ENCODE measurements around the gene DXO.
"Not testable (repeated sequence)": the region's sequence is repeated elsewhere in the genome, so short reads cannot be mapped to it uniquely, and the experiment has no call there.

DNA sequence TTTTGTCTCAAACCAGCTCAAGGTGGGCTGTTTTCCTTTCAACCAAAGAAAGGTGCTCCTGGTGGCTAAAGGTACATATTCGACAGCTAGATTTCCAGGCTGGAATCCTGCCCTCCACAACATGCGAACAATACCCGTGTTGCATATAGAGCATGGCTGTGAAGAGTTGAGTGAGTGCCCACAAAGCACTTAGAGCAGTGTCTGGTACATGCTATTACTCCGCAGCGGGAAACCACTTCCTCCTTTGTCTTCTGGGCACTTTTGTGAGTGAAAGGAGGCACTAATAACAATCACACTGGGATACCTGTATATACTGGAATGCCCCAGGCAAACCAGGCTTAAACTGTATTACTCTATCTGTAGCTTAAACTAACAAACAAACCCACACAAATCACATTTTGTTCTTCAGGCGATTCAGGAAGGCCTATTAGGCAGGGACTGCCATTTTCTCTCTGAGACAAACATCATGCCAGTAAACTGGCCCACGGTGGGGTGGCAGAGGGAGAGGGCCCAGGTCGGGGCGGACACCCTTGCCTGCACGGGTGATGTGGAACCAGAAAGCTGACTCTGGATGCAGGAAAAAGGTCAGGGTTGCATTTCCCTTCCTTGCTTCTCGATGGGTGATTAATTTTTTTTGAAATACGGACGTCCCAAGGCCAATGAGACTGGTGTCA, 33.1 kb upstream of the DXO start:
- TF ChIP-seq POLR2A (IDR thresholded peaks at IDR 0.05; ENCODE audit: low read depth, low read length); POLR2AphosphoS5 (IDR thresholded peaks at IDR 0.05; ENCODE audit: low read depth, low read length); PAX5 (IDR thresholded peaks at IDR 0.05; ENCODE audit: insufficient read depth, low read length, severe bottlenecking); TAF1 (IDR thresholded peaks at IDR 0.05; ENCODE audit: low read depth, low read length); SPI1 (IDR thresholded peaks at IDR 0.05; ENCODE audit: low read depth, low read length): not testable (repeated sequence)

All from GM12891 (cell line).